Endothelial cell of umbilical vein (primary cell): Measurements from ENCODE around the gene MCM7.

ENCODE experiments used
- EZH2 ChIP-seq: IDR thresholded peaks from 2 replicates; pipeline ENCODE4 v1.6.1; 2012; ENCODE audit warnings: borderline replicate concordance, low read depth, mild to moderate bottlenecking, moderate library complexity, low read length, inconsistent platforms; ENCODE audit not compliant: severe bottlenecking
- GATA2 ChIP-seq: IDR thresholded peaks from 2 replicates; pipeline ENCODE4 v1.7.0; 2011; ENCODE audit warnings: low read depth, mild to moderate bottlenecking, moderate library complexity, mixed read lengths, low read length; ENCODE audit not compliant: insufficient read length, insufficient read depth
- POLR2A ChIP-seq: IDR thresholded peaks from 2 replicates; pipeline ENCODE4 v1.6.1; 2012; ENCODE audit warnings: low read depth, mild to moderate bottlenecking, control low read depth, low read length
- TF ChIP-seq, protein P1 (sequence below): IDR thresholded peaks from 2 replicates; pipeline ENCODE4 v1.6.1; 2011; ENCODE audit not compliant: insufficient read depth, insufficient read length
- TF ChIP-seq, protein P2 (sequence below), 2 donors: IDR thresholded peaks; 1 replicate in 1 of 2; 2 replicates in 1 of 2; pipeline ENCODE4 v1.5.1; 2011; ENCODE audit warnings: low read length in 2 of 2, mild to moderate bottlenecking in 2 of 2, moderate library complexity in 2 of 2, control low read depth in 1 of 2, inconsistent platforms in 1 of 2, low read depth in 1 of 2; ENCODE audit not compliant: insufficient read depth in 1 of 2; ENCODE audit errors: extremely low read depth in 1 of 2

DNA sequence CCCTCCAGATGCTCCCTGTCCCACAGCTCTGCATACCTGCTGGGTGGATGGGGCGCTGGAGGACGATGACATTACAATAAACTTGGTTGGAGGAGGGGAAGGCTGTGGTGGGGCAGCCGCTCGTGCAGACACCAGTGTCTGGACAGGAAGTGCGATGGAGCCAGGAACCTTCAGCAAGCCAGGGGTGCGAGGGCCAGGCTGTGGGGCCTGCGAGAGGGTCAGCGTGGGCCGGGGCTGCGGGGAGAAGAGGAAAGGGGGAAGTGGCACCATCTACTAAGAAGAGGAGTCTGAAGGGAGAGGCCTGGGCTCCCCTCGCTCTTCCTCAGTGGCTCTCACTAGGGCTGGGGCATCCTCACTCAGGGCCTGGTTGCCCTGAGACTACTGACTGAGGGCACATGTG is 6.7 kb upstream of the MCM7 start:
- no peak for TF ChIP-seq POLR2A
- TF ChIP-seq, protein P1, sequence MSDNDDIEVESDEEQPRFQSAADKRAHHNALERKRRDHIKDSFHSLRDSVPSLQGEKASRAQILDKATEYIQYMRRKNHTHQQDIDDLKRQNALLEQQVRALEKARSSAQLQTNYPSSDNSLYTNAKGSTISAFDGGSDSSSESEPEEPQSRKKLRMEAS = no peak
- TF ChIP-seq, protein P2, sequence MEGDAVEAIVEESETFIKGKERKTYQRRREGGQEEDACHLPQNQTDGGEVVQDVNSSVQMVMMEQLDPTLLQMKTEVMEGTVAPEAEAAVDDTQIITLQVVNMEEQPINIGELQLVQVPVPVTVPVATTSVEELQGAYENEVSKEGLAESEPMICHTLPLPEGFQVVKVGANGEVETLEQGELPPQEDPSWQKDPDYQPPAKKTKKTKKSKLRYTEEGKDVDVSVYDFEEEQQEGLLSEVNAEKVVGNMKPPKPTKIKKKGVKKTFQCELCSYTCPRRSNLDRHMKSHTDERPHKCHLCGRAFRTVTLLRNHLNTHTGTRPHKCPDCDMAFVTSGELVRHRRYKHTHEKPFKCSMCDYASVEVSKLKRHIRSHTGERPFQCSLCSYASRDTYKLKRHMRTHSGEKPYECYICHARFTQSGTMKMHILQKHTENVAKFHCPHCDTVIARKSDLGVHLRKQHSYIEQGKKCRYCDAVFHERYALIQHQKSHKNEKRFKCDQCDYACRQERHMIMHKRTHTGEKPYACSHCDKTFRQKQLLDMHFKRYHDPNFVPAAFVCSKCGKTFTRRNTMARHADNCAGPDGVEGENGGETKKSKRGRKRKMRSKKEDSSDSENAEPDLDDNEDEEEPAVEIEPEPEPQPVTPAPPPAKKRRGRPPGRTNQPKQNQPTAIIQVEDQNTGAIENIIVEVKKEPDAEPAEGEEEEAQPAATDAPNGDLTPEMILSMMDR (IDR thresholded peaks at IDR 0.05; ENCODE audit: extremely low read depth in 1 of 2, insufficient read depth in 1 of 2, low read depth in 1 of 2, low read length in 2 of 2) = no peak
- no peak for TF ChIP-seq EZH2
- TF ChIP-seq GATA2 = no peak
